Immature natural killer cell (primary cell): ENCODE results near the gene DUSP11. TPM values are rescaled to one million over a fixed set of nuclear protein-coding genes. Genes with fewer than 3 reads are reported as not detected.
"Not testable (repeated sequence)": the region's sequence is repeated elsewhere in the genome, so short reads cannot be mapped to it uniquely, and the experiment has no call there.

ENCODE experiments used
- DNase-seq, 3 donors: peaks; one replicate each; pipeline ENCODE4 v3.0.0; 2022; ENCODE audit warnings: mixed read lengths in 1 of 3
- H3K27ac Mint-ChIP-seq, 6 donors: one replicate each; pipeline ENCODE4 v1.8.0; 2020; ENCODE audit warnings: mixed read lengths in 6 of 6, mild to moderate bottlenecking in 5 of 6, inconsistent platforms in 4 of 6, moderate library complexity in 3 of 6
- H3K27me3 Mint-ChIP-seq, 3 donors: one replicate each; pipeline ENCODE4 v1.8.0; 2020 to 2021; ENCODE audit warnings: low read depth in 3 of 3, mild to moderate bottlenecking in 3 of 3, mixed read lengths in 3 of 3, moderate library complexity in 3 of 3, inconsistent platforms in 1 of 3
- H3K36me3 Mint-ChIP-seq, 3 donors: one replicate each; pipeline ENCODE4 v1.8.0; 2020; ENCODE audit warnings: mixed read lengths in 3 of 3, inconsistent platforms in 2 of 3, mild to moderate bottlenecking in 2 of 3
- H3K4me1 Mint-ChIP-seq, 2 donors: one replicate each; pipeline ENCODE4 v1.8.0; 2020; ENCODE audit warnings: inconsistent platforms in 2 of 2, mild to moderate bottlenecking in 2 of 2, mixed read lengths in 2 of 2, moderate library complexity in 1 of 2
- H3K4me3 Mint-ChIP-seq, 5 donors: one replicate each; pipeline ENCODE4 v1.8.0; 2020; ENCODE audit warnings: mild to moderate bottlenecking in 5 of 5, mixed read lengths in 5 of 5, inconsistent platforms in 3 of 5, moderate library complexity in 3 of 5
- H3K9me3 Mint-ChIP-seq, 6 donors: one replicate each; pipeline ENCODE4 v1.8.0; 2020; ENCODE audit warnings: mild to moderate bottlenecking in 6 of 6, mixed read lengths in 6 of 6, inconsistent platforms in 4 of 6, moderate library complexity in 3 of 6
- polyA plus RNA-seq, 3 donors: library from polyadenylated mRNA; unstranded; fragments of 300-500 nt; fragmentation: Illumina TruSeq; gene quantifications; one replicate each; pipeline ENCODE4 v1.2.3, GENCODE V29; 2021

Gene DUSP11
- polyA plus RNA-seq, 3 donors from 2014 or later = 52.2 to 65.3 (median 56.0) TPM

- H3K27ac Mint-ChIP-seq = no peak overlapping the region
- no peaks in the 10 kb centered on the region for H3K9me3 Mint-ChIP-seq
- H3K36me3 Mint-ChIP-seq = no peaks in the 10 kb centered on the region
- DNase-seq = no peak
- peaks cover 1 to 4% (median 3%) of the 10 kb centered on the region in 3 donors for H3K27me3 Mint-ChIP-seq
- no peaks in the 10 kb centered on the region for H3K4me1 Mint-ChIP-seq
- no peak overlapping the region for H3K4me3 Mint-ChIP-seq
These were observed 38.4 kb upstream of the DUSP11 start for GRCh38 chr2:73818296-73818695.

GRCh38 chr2:73812635-73813034, 32.7 kb upstream of the DUSP11 start:
- H3K4me3 Mint-ChIP-seq = no peak overlapping the region
- no peaks in the 10 kb centered on the region for H3K36me3 Mint-ChIP-seq
- H3K4me1 Mint-ChIP-seq = no peaks in the 10 kb centered on the region
- peaks cover 0 to 6% (median 3%) of the 10 kb centered on the region in 3 donors for H3K27me3 Mint-ChIP-seq
- no peaks in the 10 kb centered on the region for H3K9me3 Mint-ChIP-seq
- H3K27ac Mint-ChIP-seq = no peak overlapping the region
- no peak for DNase-seq

GRCh38 chr2:73811878-73812277, 32.0 kb upstream of the DUSP11 start:
- DNase-seq = no peak
- no peaks in the 10 kb centered on the region for H3K4me1 Mint-ChIP-seq
- peaks cover 0 to 6% (median 3%) of the 10 kb centered on the region in 3 donors for H3K27me3 Mint-ChIP-seq
- no peaks in the 10 kb centered on the region for H3K36me3 Mint-ChIP-seq
- no peak overlapping the region for H3K4me3 Mint-ChIP-seq
- no peaks in the 10 kb centered on the region for H3K9me3 Mint-ChIP-seq
- no peak overlapping the region for H3K27ac Mint-ChIP-seq

- not testable (repeated sequence) for H3K27ac Mint-ChIP-seq, H3K9me3 Mint-ChIP-seq, H3K4me3 Mint-ChIP-seq, H3K27me3 Mint-ChIP-seq, H3K36me3 Mint-ChIP-seq, DNase-seq
- H3K4me1 Mint-ChIP-seq = peaks cover 10 to 16% of the 10 kb centered on the region in 2 donors
These were observed 4.0 kb upstream of the DUSP11 start, which contains the start of gene C2orf78 for GRCh38 chr2:73783883-73784282. C2orf78 (plus strand) TSS chr2:73784183; CDS start chr2:73784310, 127 bp downstream.

- not testable (repeated sequence) for H3K36me3 Mint-ChIP-seq, H3K9me3 Mint-ChIP-seq, H3K27ac Mint-ChIP-seq, H3K27me3 Mint-ChIP-seq, DNase-seq, H3K4me3 Mint-ChIP-seq
- H3K4me1 Mint-ChIP-seq = peaks cover 15 to 21% of the 10 kb centered on the region in 2 donors
These were observed 3.5 kb upstream of the DUSP11 start for GRCh38 chr2:73783402-73783801.

GRCh38 chr2:73780237-73780582, 307 bp upstream of the DUSP11 start:
- DNase-seq = no peak
- Mint-ChIP-seq H3K4me3 (peak overlapping the region; percentile 97 to 99 (median 99)), H3K36me3 (peaks cover 7 to 17% (median 8%) of the 10 kb centered on the region in 3 donors), H3K27ac (peak overlapping the region; percentile 94 to 99 (median 97)), H3K9me3 (no peaks in the 10 kb centered on the region), H3K4me1 (peaks cover 30 to 49% of the 10 kb centered on the region in 2 donors), H3K27me3 (peaks cover 0 to 4% (median 2%) of the 10 kb centered on the region in 3 donors)

GRCh38 chr2:73778867-73779466, 936 bp downstream of the DUSP11 start:
- peaks cover 30 to 60% of the 10 kb centered on the region in 2 donors for H3K4me1 Mint-ChIP-seq
- H3K36me3 Mint-ChIP-seq = peaks cover 15 to 28% (median 17%) of the 10 kb centered on the region in 3 donors
- H3K27ac Mint-ChIP-seq = peak overlapping the region; percentile 94 to 99 (median 97)
- not testable (repeated sequence) for DNase-seq, H3K9me3 Mint-ChIP-seq, H3K27me3 Mint-ChIP-seq
- peak overlapping the region; percentile 97 to 99 (median 99) for H3K4me3 Mint-ChIP-seq

GRCh38 chr2:73776869-73777519, 2.9 kb downstream of the DUSP11 start:
- DNase-seq = no peak
- Mint-ChIP-seq H3K36me3 (peaks cover 22 to 44% (median 24%) of the 10 kb centered on the region in 3 donors), H3K4me1 (peaks cover 30 to 74% of the 10 kb centered on the region in 2 donors), H3K27ac (peak overlapping the region in 3 of 6 donors; percentile 60 to 71 (median 61)), H3K4me3 (no peak overlapping the region), H3K9me3 (no peaks in the 10 kb centered on the region), H3K27me3 (peaks cover 0 to 2% (median 0%) of the 10 kb centered on the region in 3 donors)

- Mint-ChIP-seq H3K36me3 (peaks cover 22 to 46% (median 25%) of the 10 kb centered on the region in 3 donors), H3K9me3 (no peaks in the 10 kb centered on the region), H3K27me3 (peaks cover 0 to 2% (median 0%) of the 10 kb centered on the region in 3 donors), H3K4me1 (peaks cover 30 to 76% of the 10 kb centered on the region in 2 donors), H3K27ac (no peak overlapping the region), H3K4me3 (no peak overlapping the region)
- no peak for DNase-seq
These were observed 3.5 kb downstream of the DUSP11 start for GRCh38 chr2:73776381-73776780.

GRCh38 chr2:73772819-73773218, 7.1 kb downstream of the DUSP11 start:
- Mint-ChIP-seq H3K27ac (no peak overlapping the region), H3K4me1 (peaks cover 18 to 74% of the 10 kb centered on the region in 2 donors), H3K4me3 (no peak overlapping the region), H3K36me3 (peaks cover 37 to 69% (median 43%) of the 10 kb centered on the region in 3 donors), H3K27me3 (no peaks in the 10 kb centered on the region), H3K9me3 (no peaks in the 10 kb centered on the region)
- DNase-seq = no peak

- H3K4me3 Mint-ChIP-seq = no peak overlapping the region
- H3K36me3 Mint-ChIP-seq = peaks cover 37 to 63% (median 46%) of the 10 kb centered on the region in 3 donors
- H3K27me3 Mint-ChIP-seq = no peaks in the 10 kb centered on the region
- peaks cover 11 to 59% of the 10 kb centered on the region in 2 donors for H3K4me1 Mint-ChIP-seq
- peak overlapping the region in 1 of 6 donors; percentile 15 for H3K27ac Mint-ChIP-seq
- DNase-seq = no peak
- no peaks in the 10 kb centered on the region for H3K9me3 Mint-ChIP-seq
These were observed 9.2 kb downstream of the DUSP11 start for GRCh38 chr2:73770725-73771124.

GRCh38 chr2:73766994-73767393, 12.9 kb downstream of the DUSP11 start:
- H3K27ac Mint-ChIP-seq = no peak overlapping the region
- peaks cover 29 to 57% (median 37%) of the 10 kb centered on the region in 3 donors for H3K36me3 Mint-ChIP-seq
- no peak overlapping the region for H3K4me3 Mint-ChIP-seq
- DNase-seq = no peak
- peaks cover 11 to 31% of the 10 kb centered on the region in 2 donors for H3K4me1 Mint-ChIP-seq
- peaks cover 0 to 1% (median 0%) of the 10 kb centered on the region in 3 donors for H3K27me3 Mint-ChIP-seq
- H3K9me3 Mint-ChIP-seq = no peaks in the 10 kb centered on the region

GRCh38 chr2:73766349-73766748, 13.6 kb downstream of the DUSP11 start:
- no peaks in the 10 kb centered on the region for H3K9me3 Mint-ChIP-seq
- peaks cover 0 to 1% (median 0%) of the 10 kb centered on the region in 3 donors for H3K27me3 Mint-ChIP-seq
- DNase-seq = no peak
- no peak overlapping the region for H3K4me3 Mint-ChIP-seq
- no peak overlapping the region for H3K27ac Mint-ChIP-seq
- H3K36me3 Mint-ChIP-seq = peaks cover 29 to 58% (median 37%) of the 10 kb centered on the region in 3 donors
- H3K4me1 Mint-ChIP-seq = peaks cover 11 to 29% of the 10 kb centered on the region in 2 donors

- Mint-ChIP-seq H3K4me3 (no peak overlapping the region), H3K36me3 (peaks cover 24 to 58% (median 31%) of the 10 kb centered on the region in 3 donors), H3K9me3 (no peaks in the 10 kb centered on the region), H3K4me1 (peaks cover 11 to 19% of the 10 kb centered on the region in 2 donors), H3K27ac (peak overlapping the region in 1 of 6 donors; percentile 42), H3K27me3 (peaks cover 0 to 1% (median 0%) of the 10 kb centered on the region in 3 donors)
- no peak for DNase-seq
These were observed 15.0 kb downstream of the DUSP11 start for GRCh38 chr2:73764945-73765344.
